ENCODE data around the gene MYH13.

GRCh38 chr17:10304758-10305300 is 68.0 kb downstream of the MYH13 start:
- TF ChIP-seq CTCF (conservative IDR thresholded peaks at IDR 0.05; ENCODE audit: low read depth, low read length) = no peak
- TF ChIP-seq EZH2 (IDR thresholded peaks at IDR 0.05; ENCODE audit: borderline replicate concordance, low read depth, low read length, poor library complexity, severe bottlenecking) = no peak

Data from A673 (cell line).